HG03469 (cell line): Measurements from ENCODE around the gene ATP5PB.
A peak's percentile ranks its signal among the peaks of the same experiment; 100 is the strongest.

Source experiments
- ATAC-seq: cut with Tn5 transposase; IDR thresholded peaks from one replicate; pipeline ENCODE4 v1.9.1; 2021; ENCODE audit warnings: mild to moderate bottlenecking, moderate library complexity, moderate number of reproducible peaks; ENCODE audit not compliant: unreplicated experiment

The ATP5PB gene

GRCh38 chr1:111448918-111449702 is at the start of gene ATP5PB, which contains the start of gene WDR77:
ATP5PB (plus strand) TSS chr1:111449464; CDS start chr1:111449542, 78 bp downstream.
WDR77 (minus strand) TSS chr1:111449256; CDS start chr1:111449169, 87 bp downstream.
- peak; percentile 85 for ATAC-seq

- ATAC-seq, result no peak
These were observed 49.3 kb upstream of the ATP5PB start for GRCh38 chr1:111399792-111400610.

GRCh38 chr1:111402083-111402482 is 47.2 kb upstream of the ATP5PB start:
- ATAC-seq, result no peak

GRCh38 chr1:111404588-111404987 is 44.7 kb upstream of the ATP5PB start:
- ATAC-seq, result no peak

- ATAC-seq, result peak; percentile 85
These were observed 42.9 kb upstream of the ATP5PB start for GRCh38 chr1:111406321-111406768.

GRCh38 chr1:111407301-111407700 is 42.0 kb upstream of the ATP5PB start:
- no peak for ATAC-seq

- no peak for ATAC-seq
These were observed 36.4 kb upstream of the ATP5PB start for GRCh38 chr1:111412839-111413238.

GRCh38 chr1:111414756-111415155 is 34.5 kb upstream of the ATP5PB start:
- ATAC-seq, result no peak

- ATAC-seq, result no peak
These were observed 33.8 kb upstream of the ATP5PB start for GRCh38 chr1:111415461-111415860.

GRCh38 chr1:111417755-111418154 is 31.5 kb upstream of the ATP5PB start:
- no peak for ATAC-seq

- ATAC-seq, result no peak
These were observed 30.2 kb upstream of the ATP5PB start for GRCh38 chr1:111419037-111419436.

GRCh38 chr1:111420377-111420776 is 28.9 kb upstream of the ATP5PB start:
- ATAC-seq, result no peak

GRCh38 chr1:111422546-111423391 is 26.5 kb upstream of the ATP5PB start:
- ATAC-seq, result no peak

- no peak for ATAC-seq
These were observed 25.0 kb upstream of the ATP5PB start for GRCh38 chr1:111424281-111424680.

- no peak for ATAC-seq
These were observed 12.5 kb upstream of the ATP5PB start for GRCh38 chr1:111436726-111437125.

GRCh38 chr1:111439461-111440351 is 9.6 kb upstream of the ATP5PB start:
- ATAC-seq, result no peak

GRCh38 chr1:111441573-111442192 is 7.6 kb upstream of the ATP5PB start:
- no peak for ATAC-seq

- ATAC-seq, result no peak
These were observed 6.8 kb upstream of the ATP5PB start for GRCh38 chr1:111442457-111442856.

- no peak for ATAC-seq
These were observed 5.2 kb upstream of the ATP5PB start for GRCh38 chr1:111444031-111444430.
